BLaER1 (cell line): ENCODE data around the gene NFIA.

ENCODE experiments used
- H3K27ac ChIP-seq: shearing (Covaris generic); formaldehyde crosslinking; 2 replicates; pipeline ENCODE4 v1.8.1; 2022
- H3K27me3 ChIP-seq: shearing (Covaris generic); formaldehyde crosslinking; 2 replicates; pipeline ENCODE4 v1.8.1; 2022
- H3K36me3 ChIP-seq: shearing (Covaris generic); formaldehyde crosslinking; 2 replicates; pipeline ENCODE4 v1.8.1; 2022
- H3K4me1 ChIP-seq: shearing (Covaris generic); formaldehyde crosslinking; 2 replicates; pipeline ENCODE4 v1.8.1; 2022
- H3K4me2 ChIP-seq: shearing (Covaris generic); formaldehyde crosslinking; 2 replicates; pipeline ENCODE4 v1.8.1; 2022
- H3K4me3 ChIP-seq: shearing (Covaris generic); formaldehyde crosslinking; 2 replicates; pipeline ENCODE4 v1.8.1; 2022
- H3K9ac ChIP-seq: shearing (Covaris generic); formaldehyde crosslinking; 2 replicates; pipeline ENCODE4 v1.8.1; 2022
- H3K9me3 ChIP-seq: shearing (Covaris generic); formaldehyde crosslinking; 2 replicates; pipeline ENCODE4 v1.8.1; 2022
- H4K20me1 ChIP-seq: shearing (Covaris generic); formaldehyde crosslinking; 2 replicates; pipeline ENCODE4 v1.8.1; 2022
- Cebpa-rat ChIP-seq: shearing (Covaris generic); IDR thresholded peaks from 2 replicates; pipeline ENCODE4 v1.8.1; 2022

Gene NFIA

DNA sequence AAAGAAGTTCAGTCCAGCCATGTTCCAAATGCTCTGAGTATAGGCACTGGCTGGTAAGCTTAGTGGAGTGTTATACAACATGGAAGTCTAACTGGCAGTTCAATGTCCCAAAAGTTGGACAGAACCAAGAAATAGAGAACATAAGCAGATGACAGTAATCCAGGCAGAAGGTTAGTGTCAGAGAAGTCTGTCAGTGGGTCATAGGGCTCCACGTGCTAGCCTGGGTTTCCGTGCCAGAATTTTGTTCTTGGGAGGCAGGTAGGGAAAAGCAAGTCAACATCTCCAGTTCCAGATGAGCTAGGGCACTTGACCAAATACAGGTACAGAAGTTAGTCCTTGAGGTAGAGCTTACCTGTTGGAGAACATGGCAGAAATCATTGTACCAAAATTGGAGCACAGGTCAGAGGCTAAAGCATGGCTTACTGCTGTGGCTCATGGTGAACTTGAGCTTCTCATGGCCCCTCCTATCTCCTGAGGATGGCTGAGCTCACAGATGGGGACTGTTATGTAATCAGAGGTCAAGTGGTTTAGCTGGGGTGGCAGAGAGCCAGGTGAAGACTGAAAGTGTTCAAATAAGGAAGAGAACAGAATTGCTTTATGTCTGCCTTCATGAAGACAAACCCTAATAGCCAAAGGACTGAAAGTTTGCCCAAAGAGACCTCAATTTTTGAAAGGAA, 170.8 kb downstream of the NFIA start:
- H4K20me1 ChIP-seq = no peaks in the 10 kb centered on the region
- TF ChIP-seq Cebpa-rat = no peak
- no peak overlapping the region for H3K4me3 ChIP-seq
- H3K27me3 ChIP-seq = no peaks in the 10 kb centered on the region
- H3K9me3 ChIP-seq = peaks cover 5% of the 10 kb centered on the region; the same call in 1 of the 2 replicates
- H3K4me2 ChIP-seq = peak overlapping the region; percentile 88
- peaks cover 68% of the 10 kb centered on the region for H3K4me1 ChIP-seq
- H3K9ac ChIP-seq = no peak overlapping the region
- H3K27ac ChIP-seq = no peak overlapping the region
- no peaks in the 10 kb centered on the region for H3K36me3 ChIP-seq

DNA sequence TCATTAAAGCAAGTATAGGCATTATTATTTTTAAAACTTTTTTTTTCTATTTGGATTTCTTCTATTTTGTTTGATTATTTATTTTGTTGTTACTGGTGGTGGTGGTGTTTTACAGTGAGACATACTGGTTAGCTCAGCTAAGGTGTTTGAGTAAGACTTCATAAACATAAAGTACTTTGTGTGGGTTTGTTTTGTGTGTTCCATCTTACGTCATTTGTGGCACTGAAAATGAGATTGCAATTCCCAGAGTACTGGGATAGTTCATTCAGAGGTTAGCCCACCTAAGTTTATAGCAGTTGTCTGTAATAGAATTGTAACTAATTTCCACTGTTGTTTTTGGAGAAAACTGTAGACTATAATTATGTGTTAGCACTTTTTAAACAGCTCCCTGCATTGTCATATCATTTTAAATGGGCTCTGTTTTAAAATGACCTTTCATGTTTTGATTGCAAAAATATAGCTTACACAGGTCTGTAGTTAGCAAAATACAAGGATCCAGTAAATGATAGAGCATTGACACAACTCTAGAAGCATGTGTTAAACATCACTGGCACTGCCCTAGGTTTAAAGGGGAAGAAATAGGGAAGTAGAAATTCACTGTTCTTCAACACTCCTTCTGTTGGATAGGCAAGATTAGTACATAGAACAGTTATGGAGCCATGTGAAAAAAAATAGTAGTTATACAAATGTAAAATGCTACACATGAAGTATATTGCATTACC, 171.7 kb downstream of the NFIA start:
- Histone ChIP-seq H3K36me3 (no peaks in the 10 kb centered on the region), H3K4me2 (peak overlapping the region; percentile 88), H3K9me3 (peaks cover 5% of the 10 kb centered on the region; the same call in 1 of the 2 replicates), H3K9ac (no peak overlapping the region), H3K27ac (no peak overlapping the region; the same call in 1 of the 2 replicates), H3K4me3 (no peak overlapping the region), H3K27me3 (no peaks in the 10 kb centered on the region), H4K20me1 (no peaks in the 10 kb centered on the region), H3K4me1 (peaks cover 66% of the 10 kb centered on the region)
- TF ChIP-seq Cebpa-rat = no peak

DNA sequence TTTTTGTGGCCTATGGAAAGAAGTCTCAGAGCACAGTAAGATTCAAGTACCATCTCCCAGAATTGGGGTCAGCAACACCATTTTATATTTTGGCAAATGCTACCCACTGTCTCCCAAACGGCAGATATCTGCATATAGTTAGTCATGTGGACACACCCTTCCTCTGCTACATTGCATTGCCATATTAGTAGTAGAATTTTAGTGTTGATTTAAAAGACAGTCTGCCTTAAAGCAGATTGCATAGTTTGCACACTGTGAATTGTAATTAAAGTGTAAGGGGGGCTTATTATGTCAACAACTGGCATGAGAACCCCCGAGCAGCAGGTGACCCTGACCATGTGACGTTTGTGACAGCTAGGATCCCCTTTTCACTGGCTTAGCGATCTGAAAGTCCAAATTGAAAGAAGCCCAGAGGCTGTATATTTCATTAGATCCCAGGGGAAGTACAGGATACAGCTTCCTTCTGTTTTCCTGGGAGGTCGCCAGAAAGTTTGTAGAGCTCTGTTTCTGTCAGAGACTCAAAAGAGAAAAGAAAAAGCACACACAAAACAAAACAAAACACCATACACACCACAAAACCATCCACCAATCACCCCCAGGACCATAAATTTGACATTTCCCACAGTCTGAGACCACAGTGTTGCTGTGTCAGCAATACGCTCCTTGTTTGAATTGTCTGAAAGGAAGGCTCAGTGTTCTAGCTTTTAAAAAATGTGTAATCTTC, 172.4 kb downstream of the NFIA start:
- Histone ChIP-seq H3K9me3 (no peaks in the 10 kb centered on the region), H3K27me3 (no peaks in the 10 kb centered on the region), H3K4me1 (peaks cover 66% of the 10 kb centered on the region), H3K4me3 (peak overlapping the region; percentile 58), H3K27ac (peak overlapping the region; percentile 69), H3K36me3 (no peaks in the 10 kb centered on the region), H3K9ac (peak overlapping the region; percentile 66), H4K20me1 (no peaks in the 10 kb centered on the region), H3K4me2 (peak overlapping the region; percentile 88)
- no peak for TF ChIP-seq Cebpa-rat

DNA sequence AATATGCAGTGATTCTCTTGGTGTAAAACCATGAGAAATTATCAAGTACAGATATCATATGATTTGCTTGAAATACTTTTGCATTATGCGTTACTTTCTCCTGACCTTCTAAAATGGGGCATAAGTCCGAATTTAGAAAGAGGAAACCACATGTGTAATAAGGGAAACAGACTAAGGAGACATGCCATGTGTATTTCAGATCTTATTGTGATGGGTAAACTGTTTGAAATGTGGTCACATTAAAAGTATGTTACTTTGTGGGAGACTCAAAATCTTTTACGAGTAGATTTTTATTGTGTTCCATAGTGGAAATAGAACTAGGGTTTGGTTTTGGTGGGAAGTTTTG, 173.0 kb downstream of the NFIA start:
- Histone ChIP-seq H3K36me3 (no peaks in the 10 kb centered on the region), H3K27ac (peak overlapping the region; percentile 69), H3K9me3 (no peaks in the 10 kb centered on the region), H3K27me3 (no peaks in the 10 kb centered on the region), H4K20me1 (no peaks in the 10 kb centered on the region), H3K4me2 (peak overlapping the region; percentile 88), H3K4me3 (peak overlapping the region; percentile 58), H3K9ac (peak overlapping the region; percentile 66), H3K4me1 (peaks cover 63% of the 10 kb centered on the region)
- TF ChIP-seq Cebpa-rat = no peak

DNA sequence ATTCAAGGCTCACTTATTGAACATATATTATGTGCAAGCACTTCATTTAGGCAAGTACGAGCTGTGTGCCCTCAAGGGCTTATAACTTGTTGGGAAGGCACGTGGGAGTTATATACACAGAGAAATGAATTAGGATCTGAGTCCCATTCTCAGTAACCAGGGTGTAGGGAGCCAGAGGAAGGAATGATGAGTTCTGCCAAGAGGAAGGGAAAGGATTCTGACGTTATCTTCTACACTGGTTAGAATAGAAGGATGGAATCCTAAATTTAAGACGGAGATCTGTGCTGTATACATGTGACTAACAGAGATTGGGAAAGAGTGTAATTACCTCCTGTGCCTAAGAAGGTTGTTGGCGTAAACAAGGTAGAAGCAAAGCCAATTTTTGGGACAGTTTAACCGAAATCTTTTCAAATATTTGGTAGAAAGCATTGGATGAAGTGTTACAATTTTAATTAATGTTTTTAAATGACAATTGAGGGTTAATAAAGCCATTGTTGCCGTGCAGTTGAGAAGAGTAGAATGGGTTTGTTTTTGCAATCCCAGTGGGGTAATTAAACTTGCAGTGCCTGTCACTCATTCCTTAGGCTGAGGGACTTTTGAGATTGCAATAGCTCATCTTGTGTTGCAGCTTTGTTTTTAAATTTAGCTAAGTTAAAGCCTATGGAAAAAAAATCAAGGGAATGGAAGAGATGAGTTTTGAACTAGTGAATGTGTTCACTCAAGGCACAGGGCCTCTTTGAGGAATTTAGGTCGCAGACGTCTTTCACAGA, 177.2 kb downstream of the NFIA start:
- Histone ChIP-seq H3K4me2 (no peak overlapping the region), H3K4me1 (peaks cover 32% of the 10 kb centered on the region)

DNA sequence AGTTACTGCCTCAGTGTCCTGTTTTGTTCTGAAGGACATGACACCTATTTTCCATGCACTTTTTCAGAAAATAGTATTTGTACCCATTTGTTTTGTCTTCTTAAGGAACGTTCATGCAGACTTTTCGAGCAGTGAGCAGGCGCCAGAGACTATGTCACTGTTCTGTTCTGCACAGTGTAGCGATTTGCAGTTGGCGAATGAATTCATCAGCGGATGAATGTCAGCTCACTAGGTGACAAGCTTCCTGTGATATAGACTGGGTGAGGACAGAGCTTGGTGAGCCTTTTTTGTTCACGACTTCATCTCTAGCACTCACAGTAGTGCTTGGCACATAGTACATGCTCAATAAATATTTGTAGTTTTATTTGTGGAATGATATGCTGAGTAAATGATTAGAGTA, 177.8 kb downstream of the NFIA start:
- Histone ChIP-seq H4K20me1 (no peaks in the 10 kb centered on the region), H3K27ac (no peak overlapping the region), H3K4me1 (peaks cover 26% of the 10 kb centered on the region), H3K9ac (no peak overlapping the region), H3K36me3 (no peaks in the 10 kb centered on the region), H3K4me3 (no peak overlapping the region), H3K4me2 (no peak overlapping the region), H3K27me3 (no peaks in the 10 kb centered on the region), H3K9me3 (no peaks in the 10 kb centered on the region)
- no peak for TF ChIP-seq Cebpa-rat

More for the DNA sequence above, 177.2 kb downstream of the NFIA start:
- H3K27me3 ChIP-seq = no peaks in the 10 kb centered on the region
- no peak overlapping the region for H3K27ac ChIP-seq
- no peaks in the 10 kb centered on the region for H3K9me3 ChIP-seq
- no peaks in the 10 kb centered on the region for H4K20me1 ChIP-seq
- no peak overlapping the region for H3K9ac ChIP-seq
- TF ChIP-seq Cebpa-rat = no peak
- H3K4me3 ChIP-seq = no peak overlapping the region
- H3K36me3 ChIP-seq = no peaks in the 10 kb centered on the region

DNA sequence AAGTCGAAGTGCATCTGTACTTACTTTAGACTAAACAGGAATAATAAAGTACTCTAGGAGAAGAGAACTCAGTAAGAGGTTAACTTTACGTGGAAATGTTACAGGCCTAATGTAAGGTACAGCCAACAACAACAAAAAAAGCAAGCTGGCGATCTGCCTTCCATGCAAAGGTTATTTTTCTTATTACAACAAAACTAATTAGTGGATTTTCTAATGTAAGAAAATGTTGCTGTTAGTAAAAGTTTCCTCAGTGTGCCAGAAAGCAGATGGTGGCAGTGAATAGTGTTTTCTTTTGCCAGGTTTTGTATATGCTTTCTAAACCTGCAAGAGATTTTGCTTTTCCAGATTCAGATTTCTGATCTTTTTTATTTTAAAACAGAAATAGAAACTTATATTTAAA, 179.2 kb downstream of the NFIA start:
- Histone ChIP-seq H4K20me1 (no peaks in the 10 kb centered on the region), H3K36me3 (no peaks in the 10 kb centered on the region), H3K9ac (no peak overlapping the region), H3K4me1 (peaks cover 12% of the 10 kb centered on the region), H3K9me3 (no peaks in the 10 kb centered on the region), H3K27ac (no peak overlapping the region), H3K27me3 (no peaks in the 10 kb centered on the region), H3K4me2 (no peak overlapping the region), H3K4me3 (no peak overlapping the region)
- no peak for TF ChIP-seq Cebpa-rat

DNA sequence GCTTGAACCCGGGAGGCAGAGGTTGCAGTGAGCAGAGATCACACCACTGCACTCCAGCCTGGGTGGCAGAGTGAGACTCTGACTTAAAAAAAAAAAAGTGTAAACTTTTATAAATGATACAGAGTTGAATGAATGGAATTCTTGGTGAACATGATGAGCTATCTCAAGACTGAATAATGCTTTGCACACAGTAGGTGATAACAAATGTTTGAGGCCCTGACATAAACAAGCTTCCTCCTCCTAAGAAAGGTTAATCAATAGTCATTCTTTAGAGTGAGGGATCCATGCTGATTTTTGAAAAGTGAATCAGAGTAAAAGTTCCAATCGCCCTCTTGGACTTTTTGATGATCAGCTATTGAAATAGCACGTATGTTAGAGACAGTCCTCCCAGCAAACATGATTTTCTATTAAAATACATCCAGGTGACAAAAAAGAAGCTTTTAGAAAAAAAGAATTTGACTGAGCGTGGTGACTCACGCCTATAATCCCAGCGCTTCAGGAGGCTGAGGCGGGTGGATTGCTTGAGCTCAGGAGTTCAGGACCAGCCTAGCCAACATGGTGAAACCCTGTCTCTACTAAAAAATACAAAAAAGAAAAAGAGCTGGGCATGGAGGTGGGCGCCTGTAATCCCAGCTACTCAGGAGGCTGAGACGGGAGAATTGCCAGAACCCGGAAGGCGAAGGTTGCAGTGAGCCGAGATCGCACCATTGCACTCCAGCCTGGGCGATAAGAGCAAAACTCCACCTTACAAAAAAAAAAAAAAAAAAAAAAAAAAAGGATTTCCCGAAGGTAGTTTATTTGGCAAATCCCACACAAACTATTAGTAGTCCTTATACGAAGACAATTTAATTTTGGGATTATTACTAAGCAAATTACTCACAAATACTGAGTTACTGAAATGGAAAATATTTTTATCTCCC, 181.8 kb downstream of the NFIA start:
- no peak overlapping the region for H3K9ac ChIP-seq

DNA sequence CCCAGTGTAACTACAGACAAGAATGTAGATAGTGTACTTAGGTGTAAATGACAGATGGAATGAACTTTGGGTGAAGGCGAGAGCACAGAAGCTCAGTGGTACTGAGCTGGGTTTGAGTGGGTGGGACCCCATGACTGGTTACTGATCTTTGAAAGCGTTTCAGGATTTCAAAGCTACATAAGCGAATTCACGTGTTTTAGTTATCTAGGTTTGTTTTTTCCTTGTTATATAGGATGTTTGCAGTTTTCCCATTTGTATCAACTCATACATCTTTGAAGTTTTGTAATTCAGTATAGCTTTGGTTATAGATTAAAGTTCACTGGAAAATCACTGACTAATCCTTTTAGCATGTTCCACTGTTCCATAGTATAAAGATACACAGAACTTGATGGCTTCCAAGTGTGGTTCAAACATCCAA, 182.5 kb downstream of the NFIA start:
- Histone ChIP-seq H3K27me3 (no peaks in the 10 kb centered on the region), H3K9ac (no peak overlapping the region), H3K4me1 (no peaks in the 10 kb centered on the region), H3K36me3 (no peaks in the 10 kb centered on the region), H3K4me3 (no peak overlapping the region), H3K27ac (no peak overlapping the region), H3K9me3 (no peaks in the 10 kb centered on the region), H3K4me2 (no peak overlapping the region), H4K20me1 (no peaks in the 10 kb centered on the region)
- TF ChIP-seq Cebpa-rat = no peak

More for the DNA sequence above, 181.8 kb downstream of the NFIA start:
- no peaks in the 10 kb centered on the region for H3K27me3 ChIP-seq
- H4K20me1 ChIP-seq = no peaks in the 10 kb centered on the region
- H3K4me1 ChIP-seq = no peaks in the 10 kb centered on the region
- H3K4me2 ChIP-seq = no peak overlapping the region
- no peak overlapping the region for H3K4me3 ChIP-seq
- no peak for TF ChIP-seq Cebpa-rat
- H3K36me3 ChIP-seq = no peaks in the 10 kb centered on the region
- H3K9me3 ChIP-seq = no peaks in the 10 kb centered on the region
- no peak overlapping the region for H3K27ac ChIP-seq
